H1 (cell line): ENCODE data around the gene IGFBP1. TPM values are rescaled to one million over a fixed set of nuclear protein-coding genes. Genes with fewer than 3 reads are reported as not detected.

Experiments
- BRCA1 ChIP-seq: IDR thresholded peaks from 2 replicates; pipeline ENCODE4 v1.6.1; 2012; ENCODE audit warnings: low read depth, low read length, improper control_type of control experiment
- CBX8 ChIP-seq: fragments of 300-800, 300-1000 bp; sonication (generic); IDR thresholded peaks from 2 replicates; pipeline ENCODE4 v1.7.1; 2016; ENCODE audit warnings: low read depth, low read length, borderline replicate concordance
- CHD7 ChIP-seq: fragments of 300-600 bp; sonication (generic); IDR thresholded peaks from 2 replicates; pipeline ENCODE4 v1.7.1; 2012; ENCODE audit warnings: low read length, moderate library complexity, mild to moderate bottlenecking, inconsistent platforms; ENCODE audit not compliant: insufficient replicate concordance
- KDM5A ChIP-seq: fragments of 200-600 bp; IDR thresholded peaks from 2 replicates; pipeline ENCODE4 v1.7.1; 2012; ENCODE audit warnings: mild to moderate bottlenecking, low read length, inconsistent platforms, mixed read lengths
- RFX5 ChIP-seq: IDR thresholded peaks from 2 replicates; pipeline ENCODE4 v1.6.1; 2011; ENCODE audit warnings: low read depth, low read length, improper control_type of control experiment, borderline replicate concordance
- SIX5 ChIP-seq: IDR thresholded peaks from 2 replicates; pipeline ENCODE4 v1.6.1; 2011; ENCODE audit warnings: mild to moderate bottlenecking, low read depth, low read length
- SP4 ChIP-seq: IDR thresholded peaks from 2 replicates; pipeline ENCODE4 v1.6.1; 2012; ENCODE audit warnings: low read length, inconsistent platforms
- polyA plus RNA-seq, 7 experiments: library from polyadenylated mRNA; depleted of rRNA in 3 of 7; stranded (reverse) in 5 of 7; unstranded in 2 of 7; fragments of >200 nt in 5 of 7; fragments of 200-250 nt in 2 of 7; gene quantifications; 1 replicate in 5 of 7; 2 replicates in 1 of 7; 4 replicates in 1 of 7; pipeline versions ENCODE4 v1.2.1 to v1.2.3, GENCODE V29; 2011 to 2013; ENCODE audit warnings: missing spikeins in 2 of 7, mixed read lengths in 2 of 7
- total RNA-seq: library from RNA; stranded (reverse); fragmentation: NEBNext Ultra II Directional; extraction: Animal tissue kit (Norgen Biotek cat#: 25700); gene quantifications from 2 replicates; pipeline ENCODE4 v1.2.1, GENCODE V29; 2021

IGFBP1 gene
- total and polyA plus RNA-seq, 2 of the 8 experiments (the other 6 are each of a cell fraction or from before 2014, with no cell fraction given): not detected

DNA sequence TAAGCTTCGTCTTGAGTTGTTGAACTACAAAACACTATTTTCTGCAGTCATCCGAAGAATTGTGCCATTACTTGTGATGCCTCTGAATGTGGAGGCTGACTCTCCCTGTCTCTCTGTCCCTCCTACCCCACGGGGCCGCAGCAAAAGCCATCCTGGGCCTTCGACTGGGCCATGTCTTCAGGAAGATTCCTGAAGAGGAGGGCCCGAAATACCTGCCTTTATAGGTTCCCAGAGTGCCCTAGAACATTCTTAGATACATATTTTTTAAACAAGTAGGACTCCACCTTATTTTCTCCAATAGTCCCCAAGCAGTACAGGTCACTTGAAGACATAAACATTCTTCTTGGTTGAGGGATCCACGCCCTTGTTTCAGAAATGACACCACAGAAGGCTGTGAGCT is 24.7 kb downstream of the IGFBP1 start (continued):
- no peak for TF ChIP-seq CHD7
- no peak for TF ChIP-seq RFX5
- TF ChIP-seq CBX8: no peak
- no peak for TF ChIP-seq SIX5
- TF ChIP-seq BRCA1: no peak
- no peak for TF ChIP-seq SP4
- TF ChIP-seq KDM5A: no peak
